GM23248 (cell line): Measurements from ENCODE around the gene WDR59. TPM values are rescaled to one million over a fixed set of nuclear protein-coding genes. Genes with fewer than 3 reads are reported as not detected.

Source experiments
- DNase-seq: peaks from one replicate; pipeline ENCODE4 v3.0.0-alpha.2; 2015
- H2AFZ ChIP-seq: fragments of 200-600 bp; sonication (generic); 2 replicates; pipeline ENCODE4 v1.6.1; 2016; ENCODE audit warnings: antibody characterized with exemption
- H3F3A ChIP-seq: fragments of 200-600 bp; sonication (generic); 2 replicates; pipeline ENCODE4 v1.6.1; 2016; ENCODE audit warnings: mild to moderate bottlenecking, antibody characterized with exemption, mixed run types; ENCODE audit not compliant: insufficient read depth
- H3K27ac ChIP-seq: fragments of 200-600 bp; sonication (generic); 2 replicates; pipeline ENCODE4 v1.5.1; 2016; ENCODE audit warnings: mild to moderate bottlenecking
- H3K27me3 ChIP-seq: fragments of 200-600 bp; sonication (generic); replicated peaks from 2 replicates; pipeline ENCODE4 v1.6.1; 2016; ENCODE audit warnings: mild to moderate bottlenecking; ENCODE audit not compliant: insufficient read depth
- H3K36me3 ChIP-seq: fragments of 200-600 bp; sonication (generic); 2 replicates; pipeline ENCODE4 v1.6.1; 2016; ENCODE audit warnings: low read depth, mild to moderate bottlenecking
- H3K4me1 ChIP-seq: fragments of 200-600 bp; sonication (generic); 2 replicates; pipeline ENCODE4 v1.6.1; 2016; ENCODE audit warnings: mild to moderate bottlenecking; ENCODE audit not compliant: insufficient read depth
- H3K4me2 ChIP-seq: fragments of 200-600 bp; sonication (generic); one replicate; pipeline ENCODE4 v1.6.1; 2016; ENCODE audit warnings: mild to moderate bottlenecking; ENCODE audit not compliant: unreplicated experiment
- H3K4me3 ChIP-seq: fragments of 200-600 bp; sonication (generic); 2 replicates; pipeline ENCODE4 v1.5.1; 2016; ENCODE audit warnings: mild to moderate bottlenecking
- H3K79me2 ChIP-seq: fragments of 200-600 bp; sonication (generic); 2 replicates; pipeline ENCODE4 v1.6.1; 2016; ENCODE audit warnings: mild to moderate bottlenecking; ENCODE audit not compliant: insufficient read depth
- H3K9ac ChIP-seq: fragments of 200-600 bp; sonication (generic); 2 replicates; pipeline ENCODE4 v1.6.1; 2016; ENCODE audit warnings: mild to moderate bottlenecking
- H3K9me2 ChIP-seq: fragments of 200-600 bp; sonication (generic); 2 replicates; pipeline ENCODE4 v1.6.1; 2016; ENCODE audit warnings: mixed run types, mild to moderate bottlenecking, moderate library complexity; ENCODE audit not compliant: insufficient read depth
- H3K9me3 ChIP-seq: fragments of 200-600 bp; sonication (generic); one replicate; pipeline ENCODE4 v1.6.1; 2017; ENCODE audit warnings: low read depth
- H4K20me1 ChIP-seq: fragments of 200-600 bp; sonication (generic); 2 replicates; pipeline ENCODE4 v1.6.0; 2016; ENCODE audit not compliant: insufficient read depth
- EZH2 ChIP-seq: fragments of 200-600 bp; sonication (generic); IDR thresholded peaks from 2 replicates; pipeline ENCODE4 v1.6.1; 2018; ENCODE audit warnings: antibody characterized with exemption, mild to moderate bottlenecking; ENCODE audit not compliant: insufficient read depth, poor library complexity, severe bottlenecking
- EZH2phosphoT487 ChIP-seq: fragments of 200-600 bp; sonication (generic); IDR thresholded peaks from 2 replicates; pipeline ENCODE4 v1.6.1; 2018; ENCODE audit warnings: antibody characterized with exemption, moderate library complexity, mild to moderate bottlenecking, low read depth; ENCODE audit not compliant: insufficient read depth
- WGBS, 2 experiments: methylation state at CpG; one replicate each; pipeline ENCODE4 v1.1.6; 2015 to 2017; ENCODE audit warnings: low lambda C conversion rate in 2 of 2, low coverage in 1 of 2; ENCODE audit errors: missing lambda C conversion rate in 2 of 2; 5-methylcytosine and 5-hydroxymethylcytosine counted together
- in situ Hi-C: fragments of 300-500 bp; cut with MboI; formaldehyde crosslinking; loops from 2 replicates; pipeline ENCODE4 v1.15.0; 2020
- polyA plus RNA-seq: library from polyadenylated mRNA; unstranded; fragments of >200 nt; fragmentation: Nextera tagmentation; extraction: Ambion mirVana; gene quantifications from 2 replicates; pipeline ENCODE4 v1.2.1, GENCODE V29; 2016
- total RNA-seq: library from RNA; depleted of rRNA; stranded (reverse); fragments of >200 nt; shearing (Covaris generic); gene quantifications from 2 replicates; pipeline ENCODE4 v1.2.3, GENCODE V29; 2014

WDR59 gene
- total and polyA plus RNA-seq, 2 experiments from 2014 or later = 8.3 to 15.2 TPM

DNA sequence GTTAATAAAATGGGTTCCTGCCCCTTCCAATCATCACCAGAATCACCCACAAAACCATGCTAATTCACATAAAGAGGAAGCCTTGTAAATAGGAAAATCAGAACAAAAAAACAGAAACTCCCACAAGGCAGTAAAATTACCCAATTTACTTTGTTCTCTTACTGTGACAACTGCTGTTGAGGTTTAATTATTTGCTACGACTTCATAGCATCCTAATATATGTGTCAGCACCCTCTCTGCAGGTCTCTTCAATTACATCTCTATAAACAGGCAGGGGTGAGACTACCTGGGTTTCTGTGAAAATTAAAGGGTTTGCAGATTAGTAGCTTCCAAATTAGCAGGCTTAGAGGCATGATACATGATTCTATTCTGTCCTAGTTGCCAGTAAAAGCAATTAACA is 2.7 kb downstream of the WDR59 start:
- DNase-seq = no peak
- Histone ChIP-seq H3K79me2 (peaks cover 27% of the 10 kb centered on the region), H3K9me3 (no peaks in the 10 kb centered on the region), H3K9me2 (no peaks in the 10 kb centered on the region), H3K4me1 (no peaks in the 10 kb centered on the region), H4K20me1 (no peaks in the 10 kb centered on the region), H3K27ac (no peak overlapping the region), H3K4me3 (no peak overlapping the region), H2AFZ (no peak overlapping the region), H3K9ac (no peak overlapping the region), H3K4me2 (no peak overlapping the region), H3F3A (no peaks in the 10 kb centered on the region), H3K36me3 (no peaks in the 10 kb centered on the region), H3K27me3 (no peaks in the 10 kb centered on the region)
- WGBS, 2 experiments = 83 to 93% methylated on average over 1 of the region's 1 CpG
- TF ChIP-seq EZH2phosphoT487 = no peak
- no peak for TF ChIP-seq EZH2
- in situ Hi-C loops = no loop called here

DNA sequence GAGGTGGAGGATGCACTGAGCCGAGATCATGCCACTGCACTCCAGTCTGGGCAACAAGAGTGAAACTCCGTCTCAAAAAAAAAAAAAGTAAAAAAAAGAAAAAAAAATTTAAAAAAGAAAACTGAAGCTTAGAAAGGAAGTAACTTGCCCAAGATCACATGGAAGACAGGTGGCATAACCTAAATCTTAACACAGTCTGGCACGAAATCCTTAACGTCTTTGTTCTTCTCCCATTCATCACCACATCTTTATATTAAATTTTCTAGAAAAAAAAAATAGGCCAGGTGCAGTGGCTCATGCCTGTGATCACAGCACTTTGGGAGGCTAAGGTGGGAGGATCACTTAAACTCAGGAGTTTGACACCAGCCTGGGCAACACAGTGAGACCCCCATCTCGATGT is 9.3 kb downstream of the WDR59 start:
- Histone ChIP-seq H3K27ac (no peak overlapping the region), H3F3A (no peaks in the 10 kb centered on the region), H3K9me2 (no peaks in the 10 kb centered on the region), H3K4me3 (no peak overlapping the region), H3K4me1 (no peaks in the 10 kb centered on the region), H3K79me2 (no peaks in the 10 kb centered on the region; the same call in 1 of the 2 replicates), H2AFZ (no peak overlapping the region), H4K20me1 (no peaks in the 10 kb centered on the region), H3K36me3 (peaks cover 4% of the 10 kb centered on the region; the same call in 1 of the 2 replicates), H3K9ac (no peak overlapping the region), H3K4me2 (no peak overlapping the region), H3K9me3 (no peaks in the 10 kb centered on the region), H3K27me3 (no peaks in the 10 kb centered on the region)
- DNase-seq = no peak
- in situ Hi-C loops = no loop called here
- WGBS, 2 experiments = 80% methylated on average over 5 of the region's 5 CpGs
- TF ChIP-seq EZH2 (no peak), EZH2phosphoT487 (no peak)

DNA sequence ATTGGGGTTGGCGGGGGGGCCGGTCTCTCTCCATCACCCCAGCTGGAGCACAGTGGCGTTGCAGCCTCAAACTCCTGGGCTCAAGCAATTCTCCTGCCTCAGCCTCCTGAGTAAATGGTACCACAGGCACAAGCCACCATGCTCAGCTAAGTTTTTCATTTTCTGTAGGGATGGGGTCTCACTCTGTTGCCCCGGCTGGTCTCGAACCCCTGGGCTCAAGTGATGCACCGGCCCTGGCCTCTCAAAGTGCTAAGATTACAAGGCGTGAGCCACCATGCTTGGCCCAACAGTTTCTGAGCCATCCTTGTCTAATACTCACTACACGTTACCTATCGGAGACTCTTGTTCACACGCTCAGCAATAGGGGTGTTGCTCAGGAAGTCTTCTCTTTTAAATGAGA is 11.6 kb downstream of the WDR59 start:
- Histone ChIP-seq H3K9me2 (no peaks in the 10 kb centered on the region), H3K9ac (no peak overlapping the region), H3K27ac (no peak overlapping the region), H3K4me3 (no peak overlapping the region), H3K27me3 (no peaks in the 10 kb centered on the region), H3K79me2 (no peaks in the 10 kb centered on the region), H3F3A (no peaks in the 10 kb centered on the region), H2AFZ (no peak overlapping the region), H3K36me3 (peaks cover 4% of the 10 kb centered on the region; the same call in 1 of the 2 replicates), H3K4me2 (no peak overlapping the region), H3K9me3 (no peaks in the 10 kb centered on the region), H4K20me1 (no peaks in the 10 kb centered on the region), H3K4me1 (no peaks in the 10 kb centered on the region)
- 94 to 95% methylated on average over 10 of the region's 10 CpGs for WGBS, 2 experiments
- TF ChIP-seq EZH2 (no peak), EZH2phosphoT487 (no peak)
- in situ Hi-C loops = no loop called here
- no peak for DNase-seq

DNA sequence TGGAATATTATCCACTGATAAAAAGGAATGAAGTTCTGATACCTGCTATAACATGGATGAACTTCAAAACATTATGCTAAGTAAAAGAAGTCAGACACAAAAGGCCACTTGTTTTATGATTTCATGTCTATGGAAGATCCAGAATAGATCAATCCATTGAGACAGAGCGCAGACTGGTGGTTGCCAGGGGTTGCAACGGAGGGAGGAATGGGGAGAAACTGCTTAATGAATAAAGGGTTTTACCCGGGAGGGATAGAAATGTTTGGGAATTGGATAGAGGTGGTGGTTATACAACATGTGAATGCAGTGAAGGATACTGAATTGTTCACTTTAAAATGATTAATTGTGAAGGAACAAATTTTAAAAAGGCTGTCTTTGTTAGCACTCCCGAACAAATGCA is 30.2 kb downstream of the WDR59 start:
- Histone ChIP-seq H4K20me1 (no peaks in the 10 kb centered on the region), H3K36me3 (peaks cover 4% of the 10 kb centered on the region; the same call in 1 of the 2 replicates), H3K9ac (no peak overlapping the region), H3K9me3 (no peaks in the 10 kb centered on the region), H3F3A (no peaks in the 10 kb centered on the region), H2AFZ (no peak overlapping the region), H3K4me3 (no peak overlapping the region), H3K9me2 (no peaks in the 10 kb centered on the region), H3K79me2 (no peaks in the 10 kb centered on the region), H3K4me1 (no peaks in the 10 kb centered on the region), H3K4me2 (no peak overlapping the region), H3K27ac (no peak overlapping the region), H3K27me3 (no peaks in the 10 kb centered on the region)
- 94 to 96% methylated on average over 4 of the region's 4 CpGs for WGBS, 2 experiments
- in situ Hi-C loops = no loop called here
- DNase-seq = no peak
- TF ChIP-seq EZH2phosphoT487 (no peak), EZH2 (no peak)

DNA sequence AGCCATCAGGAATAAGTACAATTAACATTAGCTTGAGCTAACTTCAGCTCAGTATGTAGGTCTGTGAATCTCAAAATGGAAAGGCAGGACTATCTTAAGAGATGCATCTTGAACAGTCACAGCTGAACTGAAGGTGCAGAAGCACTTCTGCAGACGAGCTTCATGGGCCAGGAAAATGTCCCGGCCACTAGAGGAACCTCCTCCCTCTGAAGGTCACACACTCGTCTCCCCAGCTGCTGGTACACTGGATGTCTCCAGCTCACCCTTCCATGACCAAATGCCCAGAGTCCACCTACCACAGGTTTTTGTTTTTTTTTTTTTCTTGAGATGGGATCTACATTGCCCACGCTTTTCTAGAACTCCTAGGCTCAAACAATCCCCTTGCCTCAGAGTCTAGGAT is 33.2 kb downstream of the WDR59 start:
- 84 to 93% methylated on average over 4 of the region's 4 CpGs for WGBS, 2 experiments

More for the DNA sequence above, 33.2 kb downstream of the WDR59 start:
- H3K27me3 ChIP-seq = no peaks in the 10 kb centered on the region
- no peak overlapping the region for H3K4me3 ChIP-seq
- no peak for DNase-seq
- no peak overlapping the region for H2AFZ ChIP-seq
- H3K9me2 ChIP-seq = no peaks in the 10 kb centered on the region
- no peaks in the 10 kb centered on the region for H3F3A ChIP-seq
- in situ Hi-C loops = no loop called here
- no peak overlapping the region for H3K4me2 ChIP-seq
- H4K20me1 ChIP-seq = no peaks in the 10 kb centered on the region
- TF ChIP-seq EZH2phosphoT487 = no peak
- TF ChIP-seq EZH2 = no peak
- peaks cover 10% of the 10 kb centered on the region for H3K36me3 ChIP-seq
- no peak overlapping the region for H3K27ac ChIP-seq
- H3K4me1 ChIP-seq = no peaks in the 10 kb centered on the region
- H3K9ac ChIP-seq = no peak overlapping the region
- H3K79me2 ChIP-seq = no peaks in the 10 kb centered on the region
- no peaks in the 10 kb centered on the region for H3K9me3 ChIP-seq
